22Rv1 (cell line): Measurements from ENCODE around the gene MYOD1.

Source experiments
- H3K27ac ChIP-seq: fragments of 450-650 bp; 2 replicates; pipeline ENCODE4 v1.5.1; 2017
- CTCF ChIP-seq: fragments of 450-650 bp; IDR thresholded peaks from 2 replicates; pipeline ENCODE4 v1.5.1; 2017; ENCODE audit warnings: mild to moderate bottlenecking
- ZFX ChIP-seq: fragments of 450-650 bp; IDR thresholded peaks from 2 replicates; pipeline ENCODE4 v1.6.1; 2017; ENCODE audit warnings: antibody characterized with exemption, borderline replicate concordance

Gene MYOD1

GRCh38 chr11:17764446-17765218, 45.3 kb downstream of the MYOD1 start:
- H3K27ac ChIP-seq: no peak overlapping the region
- no peak for TF ChIP-seq CTCF
- no peak for TF ChIP-seq ZFX

- TF ChIP-seq ZFX (no peak), CTCF (no peak)
- H3K27ac ChIP-seq: no peak overlapping the region
Measured at GRCh38 chr11:17765356-17766072, 46.1 kb downstream of the MYOD1 start.

DNA sequence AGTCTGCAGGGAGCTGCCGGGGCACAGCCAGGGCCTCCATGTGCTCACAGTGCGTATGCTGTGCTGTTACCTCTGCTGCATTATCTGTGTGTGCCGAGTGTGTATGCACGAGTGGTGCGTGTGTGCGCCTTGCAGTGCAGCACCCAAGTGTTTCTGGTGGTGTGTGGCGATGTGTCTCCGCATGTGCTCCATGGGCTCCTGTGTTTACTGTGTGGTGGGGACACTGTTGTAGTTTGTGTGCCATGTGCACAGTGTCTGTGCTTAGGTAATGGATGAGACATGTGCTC, 46.6 kb downstream of the MYOD1 start:
- TF ChIP-seq CTCF: no peak
- no peak for TF ChIP-seq ZFX
- H3K27ac ChIP-seq: no peak overlapping the region

DNA sequence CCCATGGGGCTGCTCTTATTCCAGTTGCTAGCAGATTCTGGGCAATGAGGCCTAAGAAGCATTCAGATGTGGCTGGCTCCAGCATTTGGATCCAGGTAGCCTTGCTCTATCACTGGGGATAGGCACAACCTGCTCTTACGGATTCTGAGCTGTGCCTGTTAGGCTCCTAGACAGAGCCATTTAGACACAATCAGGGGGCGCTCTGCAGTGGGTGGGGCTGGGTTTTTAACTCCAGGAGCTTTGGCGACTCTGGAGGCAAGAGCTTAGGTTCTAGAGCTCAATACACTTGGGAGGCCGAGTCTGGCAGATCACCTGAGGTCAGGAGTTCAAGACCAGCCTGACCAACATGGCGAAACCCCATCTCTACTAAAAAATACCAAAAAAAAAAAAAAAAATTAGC, 47.2 kb downstream of the MYOD1 start:
- TF ChIP-seq ZFX: no peak
- TF ChIP-seq CTCF: peak; percentile 39

DNA sequence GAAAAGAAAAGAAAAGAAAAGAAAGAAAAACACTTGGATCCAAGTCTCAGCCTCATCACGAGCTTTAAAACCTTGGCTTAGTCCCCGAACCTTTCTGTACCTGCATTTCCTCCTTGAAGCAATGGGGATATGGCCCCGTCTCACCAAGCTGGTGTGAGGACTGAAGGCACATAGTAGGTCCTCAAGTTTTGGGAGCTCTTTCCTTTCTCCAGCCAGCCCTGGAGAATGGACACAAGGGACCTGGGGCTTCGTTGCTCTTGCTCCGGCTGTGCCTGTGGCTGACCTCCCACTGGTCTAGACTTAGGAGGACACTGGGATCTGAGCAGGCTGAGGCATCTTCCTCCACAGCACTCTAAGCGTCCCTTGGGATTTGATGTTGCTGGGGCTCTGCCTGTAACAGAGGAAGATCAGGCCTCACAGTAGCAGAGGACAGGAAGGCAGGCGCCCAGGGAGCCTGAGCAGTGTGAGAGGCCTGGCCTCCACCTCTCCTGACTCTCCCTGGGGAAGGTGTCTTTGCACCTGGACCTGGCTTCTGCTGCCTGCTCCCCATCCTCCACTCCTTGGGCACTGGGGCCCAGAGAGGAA, 48.0 kb downstream of the MYOD1 start:
- TF ChIP-seq CTCF: no peak
- no peak for TF ChIP-seq ZFX
- no peak overlapping the region for H3K27ac ChIP-seq

More for the DNA sequence above, 47.2 kb downstream of the MYOD1 start:
- H3K27ac ChIP-seq: no peak overlapping the region

GRCh38 chr11:17767914-17768313, 48.5 kb downstream of the MYOD1 start:
- no peak overlapping the region for H3K27ac ChIP-seq
- no peak for TF ChIP-seq ZFX
- TF ChIP-seq CTCF: no peak

DNA sequence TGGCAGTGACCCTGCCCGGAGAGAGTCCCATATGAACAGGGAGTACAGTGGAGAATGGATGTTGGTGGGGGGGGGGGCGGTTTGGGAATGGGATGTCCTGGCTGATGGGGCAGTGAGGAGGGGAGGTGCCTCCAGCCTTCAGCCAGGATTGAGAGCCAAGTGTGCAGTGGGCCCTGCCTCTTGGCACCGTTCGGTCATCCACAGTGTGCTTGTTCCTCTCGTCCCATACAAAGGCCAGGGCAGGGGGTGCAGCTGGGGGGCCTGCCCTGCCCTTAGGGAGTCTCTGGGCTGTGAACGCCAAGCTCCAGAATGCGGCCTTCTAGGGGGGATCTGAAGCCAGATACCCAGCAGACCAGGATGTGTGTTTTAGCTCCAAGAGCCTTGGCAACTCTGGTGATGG, 49.2 kb downstream of the MYOD1 start:
- H3K27ac ChIP-seq: no peak overlapping the region
- TF ChIP-seq ZFX (no peak), CTCF (no peak)
